Mesenchymal stem cell (in vitro differentiated cells and primary cell): ENCODE data around the gene STAU1.
"Not testable (repeated sequence)": the region's sequence is repeated elsewhere in the genome, so short reads cannot be mapped to it uniquely, and the experiment has no call there.

ENCODE experiments used
- DNase-seq: peaks from one replicate; pipeline ENCODE4 v3.0.0-alpha.2; 2013
- H2AFZ ChIP-seq: one replicate; pipeline ENCODE4 v1.6.1; 2013; ENCODE audit warnings: low read depth, mild to moderate bottlenecking, control low read depth, inconsistent platforms, low read length, moderate library complexity
- H2AK5ac ChIP-seq: 2 replicates; pipeline ENCODE4 v1.6.1; 2013; ENCODE audit warnings: low read length, moderate library complexity, mild to moderate bottlenecking, inconsistent platforms; ENCODE audit not compliant: severe bottlenecking
- H2BK120ac ChIP-seq: one replicate; pipeline ENCODE4 v1.6.1; 2013; ENCODE audit warnings: low read depth, mild to moderate bottlenecking, inconsistent platforms, low read length, moderate library complexity
- H2BK12ac ChIP-seq, 2 experiments: one replicate each; pipeline ENCODE4 v1.6.1; 2013; ENCODE audit warnings: inconsistent platforms in 2 of 2, low read length in 2 of 2, mild to moderate bottlenecking in 2 of 2, moderate library complexity in 2 of 2, control low read depth in 1 of 2
- H2BK15ac ChIP-seq: one replicate; pipeline ENCODE4 v1.6.1; 2013; ENCODE audit warnings: mild to moderate bottlenecking, low read depth, inconsistent platforms; ENCODE audit not compliant: poor library complexity, severe bottlenecking
- H2BK5ac ChIP-seq: 2 replicates; pipeline ENCODE4 v1.6.1; 2013; ENCODE audit warnings: low read depth, mild to moderate bottlenecking, low read length, control low read depth, inconsistent platforms; ENCODE audit not compliant: poor library complexity, severe bottlenecking
- H3K14ac ChIP-seq, 2 experiments: one replicate each; pipeline ENCODE4 v1.6.1; 2013; ENCODE audit warnings: inconsistent platforms in 2 of 2, low read length in 2 of 2, control low read depth in 1 of 2, mild to moderate bottlenecking in 1 of 2, moderate library complexity in 1 of 2
- H3K18ac ChIP-seq, 2 experiments: one replicate each; pipeline ENCODE4 v1.6.1; 2013; ENCODE audit warnings: inconsistent platforms in 2 of 2, low read length in 2 of 2, control low read depth in 1 of 2, low read depth in 1 of 2, mild to moderate bottlenecking in 1 of 2
- H3K23ac ChIP-seq, 2 experiments: one replicate each; pipeline ENCODE4 v1.6.1; 2013; ENCODE audit warnings: inconsistent platforms in 2 of 2, low read length in 2 of 2, mild to moderate bottlenecking in 2 of 2, moderate library complexity in 2 of 2, control low read depth in 1 of 2
- H3K27ac ChIP-seq: 2 replicates; pipeline ENCODE4 v1.5.1; 2013; ENCODE audit warnings: mild to moderate bottlenecking, moderate library complexity, low read length, control low read depth, inconsistent platforms; ENCODE audit not compliant: poor library complexity, severe bottlenecking
- H3K27me3 ChIP-seq, 2 experiments: 2 replicates each; pipeline versions ENCODE4 v1.6.1 to v1.7.0; 2013; ENCODE audit warnings: low read length in 2 of 2, mild to moderate bottlenecking in 2 of 2, moderate library complexity in 2 of 2, control low read depth in 1 of 2, inconsistent platforms in 1 of 2; ENCODE audit not compliant: control insufficient read depth in 1 of 2, insufficient read depth in 1 of 2
- H3K36me3 ChIP-seq, 2 experiments: 2 replicates each; pipeline versions ENCODE4 v1.6.1 to v1.7.0; 2013; ENCODE audit warnings: low read length in 2 of 2, control low read depth in 1 of 2, inconsistent platforms in 1 of 2, low read depth in 1 of 2, mild to moderate bottlenecking in 1 of 2; ENCODE audit not compliant: insufficient read depth in 2 of 2, control insufficient read depth in 1 of 2
- H3K4ac ChIP-seq, 2 experiments: one replicate each; pipeline ENCODE4 v1.6.1; 2013; ENCODE audit warnings: inconsistent platforms in 2 of 2, low read length in 2 of 2, mild to moderate bottlenecking in 2 of 2, moderate library complexity in 2 of 2, control low read depth in 1 of 2, low read depth in 1 of 2
- H3K4me1 ChIP-seq: 2 replicates; pipeline ENCODE4 v1.6.1; 2013; ENCODE audit warnings: low read depth, low read length, control low read depth; ENCODE audit not compliant: control insufficient read depth, insufficient read depth
- H3K4me2 ChIP-seq: 2 replicates; pipeline ENCODE4 v1.6.1; 2013; ENCODE audit warnings: low read length, mild to moderate bottlenecking, inconsistent platforms; ENCODE audit not compliant: poor library complexity, severe bottlenecking
- H3K4me3 ChIP-seq, 2 experiments: 2 replicates each; pipeline versions ENCODE4 v1.5.1 to v1.7.0; 2013; ENCODE audit warnings: low read length in 2 of 2, mild to moderate bottlenecking in 2 of 2, control low read depth in 1 of 2, low read depth in 1 of 2; ENCODE audit not compliant: insufficient read depth in 1 of 2
- H3K79me1 ChIP-seq: replicated peaks from 2 replicates; pipeline ENCODE4 v1.6.1; 2013; ENCODE audit warnings: mild to moderate bottlenecking, control low read depth, low read length, inconsistent platforms; ENCODE audit not compliant: poor library complexity, severe bottlenecking
- H3K9ac ChIP-seq: 2 replicates; pipeline ENCODE4 v1.7.0; 2013; ENCODE audit warnings: mild to moderate bottlenecking, low read length, moderate library complexity
- H3K9me3 ChIP-seq: 2 replicates; pipeline ENCODE4 v1.7.0; 2013; ENCODE audit warnings: mild to moderate bottlenecking, low read length; ENCODE audit not compliant: control insufficient read depth
- H4K8ac ChIP-seq: one replicate; pipeline ENCODE4 v1.6.1; 2013; ENCODE audit warnings: inconsistent platforms, mild to moderate bottlenecking, low read length, moderate library complexity
- H4K91ac ChIP-seq: one replicate; pipeline ENCODE4 v1.6.1; 2013; ENCODE audit warnings: mild to moderate bottlenecking, low read length, inconsistent platforms
- WGBS: methylation state at CpG from one replicate; pipeline ENCODE4 v1.1.7; 2013; ENCODE audit warnings: mixed read lengths; 5-methylcytosine and 5-hydroxymethylcytosine counted together

Gene STAU1

DNA sequence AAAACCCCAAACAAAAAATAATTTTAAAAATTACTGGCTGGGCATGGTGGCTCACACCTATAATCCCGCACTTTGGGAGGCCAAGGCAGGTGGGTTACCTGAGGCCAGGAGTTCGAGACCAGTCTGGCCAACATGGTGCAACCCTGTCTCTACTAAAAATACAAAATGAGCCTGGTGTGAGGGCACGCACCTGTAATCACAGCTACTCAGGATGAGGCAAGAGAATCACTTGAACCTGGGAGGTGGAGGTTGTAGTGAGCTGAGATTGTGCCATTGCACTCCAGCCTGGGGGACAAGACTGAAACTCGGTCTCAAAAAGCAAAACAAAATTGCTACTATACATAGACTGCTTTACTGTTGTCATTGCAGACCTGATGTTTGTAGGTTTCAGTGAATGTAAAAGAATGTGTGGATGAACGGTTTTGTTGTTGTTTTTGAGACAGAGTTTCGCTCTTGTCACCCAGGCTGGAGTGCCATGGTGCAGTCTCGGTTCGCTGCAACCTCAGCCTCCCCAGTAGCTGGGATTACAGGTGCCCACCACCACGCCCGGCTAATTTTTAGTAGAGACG lies 83.1 kb downstream of the STAU1 start:
- not testable (repeated sequence) for H3K14ac ChIP-seq
- WGBS: over 99% methylated on average over 10 of the region's 11 CpGs

DNA sequence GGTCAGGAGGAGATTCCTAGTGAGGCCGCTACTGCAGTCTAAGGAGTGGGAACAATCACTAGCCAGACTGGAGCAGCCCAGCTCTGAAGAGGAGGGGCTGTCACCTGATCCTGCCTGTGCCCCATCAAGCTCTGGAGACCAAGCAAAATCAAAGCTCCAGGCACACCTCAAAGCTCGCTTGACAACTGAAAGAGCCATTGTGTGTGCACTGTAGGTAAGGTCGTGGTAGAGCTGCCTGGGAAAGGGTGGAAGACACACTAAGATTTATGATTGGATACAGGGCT lies 83.8 kb downstream of the STAU1 start:
- Histone ChIP-seq H3K18ac (no peak overlapping the region), H3K4me2 (no peak overlapping the region), H4K8ac (no peak overlapping the region), H3K79me1 (peaks cover 13% of the 10 kb centered on the region), H2BK5ac (no peak overlapping the region), H3K4me1 (peaks cover 1% of the 10 kb centered on the region), H2BK15ac (no peak overlapping the region), H3K9me3 (no peaks in the 10 kb centered on the region), H3K36me3 (peaks cover 35 to 68% of the 10 kb centered on the region in 2 experiments), H2AFZ (no peak overlapping the region), H2BK120ac (no peak overlapping the region), H2AK5ac (no peak overlapping the region), H3K23ac (no peak overlapping the region), H3K14ac (no peak overlapping the region), H3K4me3 (no peak overlapping the region), H3K9ac (no peak overlapping the region), H3K27me3 (no peaks in the 10 kb centered on the region), H3K27ac (no peak overlapping the region), H4K91ac (no peak overlapping the region), H2BK12ac (no peak overlapping the region), H3K4ac (no peak overlapping the region)
- WGBS: 91% methylated on average over 1 of the region's 3 CpGs
- DNase-seq: no peak

More for the DNA sequence above, 83.1 kb downstream of the STAU1 start:
- H3K4me1 ChIP-seq, H4K8ac ChIP-seq, H2BK15ac ChIP-seq, H3K9ac ChIP-seq, H2BK5ac ChIP-seq, H2BK12ac ChIP-seq, H3K27ac ChIP-seq, H3K4me2 ChIP-seq, H2BK120ac ChIP-seq, H2AFZ ChIP-seq, H4K91ac ChIP-seq, H3K18ac ChIP-seq, H3K23ac ChIP-seq, DNase-seq, H3K4ac ChIP-seq, H3K4me3 ChIP-seq, H2AK5ac ChIP-seq, H3K27me3 ChIP-seq, H3K9me3 ChIP-seq: not testable (repeated sequence)
- peaks cover 13% of the 10 kb centered on the region for H3K79me1 ChIP-seq
- peaks cover 33 to 66% of the 10 kb centered on the region in 2 experiments for H3K36me3 ChIP-seq

DNA sequence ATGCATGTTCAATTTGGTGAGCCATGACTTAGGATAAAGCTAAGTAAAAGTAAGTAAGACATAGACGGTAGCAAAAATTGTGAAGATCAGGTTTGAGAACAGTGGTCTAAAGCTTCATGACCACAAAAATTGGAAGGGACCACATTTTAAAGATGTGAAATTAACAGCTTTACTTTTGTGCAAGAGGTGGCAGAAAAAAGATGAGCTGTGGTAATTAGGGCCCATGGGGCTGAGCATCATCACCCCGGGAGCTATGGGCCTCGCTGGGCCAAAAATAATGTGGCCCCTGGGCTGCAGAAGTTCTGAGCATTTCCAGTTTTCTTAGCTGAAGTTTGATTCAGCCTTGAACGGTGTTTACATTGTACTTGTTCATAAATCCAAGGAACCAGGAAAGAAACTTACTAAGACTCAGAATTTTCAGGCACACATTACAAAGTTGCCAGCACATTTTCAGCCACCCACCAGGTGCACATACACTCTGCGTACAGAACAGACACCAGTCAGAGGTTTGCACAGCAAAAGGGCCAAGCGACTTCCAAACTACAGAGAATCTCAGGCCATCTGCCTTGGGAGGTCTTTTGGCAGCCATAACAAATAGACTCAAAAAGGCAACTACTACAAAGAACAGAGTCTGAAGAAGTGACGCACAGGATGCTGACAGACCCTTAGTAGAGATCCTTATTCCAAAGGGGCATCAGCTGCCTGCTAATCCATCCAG lies 84.3 kb downstream of the STAU1 start:
- no peak overlapping the region for H2BK12ac ChIP-seq
- H2BK120ac ChIP-seq: no peak overlapping the region
- peaks cover 39 to 73% of the 10 kb centered on the region in 2 experiments for H3K36me3 ChIP-seq
- no peak overlapping the region for H3K9ac ChIP-seq
- H3K4me1 ChIP-seq: peaks cover 1% of the 10 kb centered on the region
- H4K8ac ChIP-seq: no peak overlapping the region
- H3K9me3 ChIP-seq: no peaks in the 10 kb centered on the region
- no peak overlapping the region for H2BK15ac ChIP-seq
- no peak overlapping the region for H3K23ac ChIP-seq
- H3K4ac ChIP-seq: no peak overlapping the region
- WGBS: 97% methylated on average over 7 of the region's 7 CpGs
- H3K79me1 ChIP-seq: peaks cover 13% of the 10 kb centered on the region
- H3K4me3 ChIP-seq: no peak overlapping the region
- DNase-seq: no peak
- H2BK5ac ChIP-seq: no peak overlapping the region
- H3K14ac ChIP-seq: no peak overlapping the region
- no peak overlapping the region for H2AK5ac ChIP-seq
- H3K27ac ChIP-seq: no peak overlapping the region
- H3K27me3 ChIP-seq: no peaks in the 10 kb centered on the region
- no peak overlapping the region for H2AFZ ChIP-seq
- H4K91ac ChIP-seq: no peak overlapping the region
- H3K4me2 ChIP-seq: no peak overlapping the region
- no peak overlapping the region for H3K18ac ChIP-seq

DNA sequence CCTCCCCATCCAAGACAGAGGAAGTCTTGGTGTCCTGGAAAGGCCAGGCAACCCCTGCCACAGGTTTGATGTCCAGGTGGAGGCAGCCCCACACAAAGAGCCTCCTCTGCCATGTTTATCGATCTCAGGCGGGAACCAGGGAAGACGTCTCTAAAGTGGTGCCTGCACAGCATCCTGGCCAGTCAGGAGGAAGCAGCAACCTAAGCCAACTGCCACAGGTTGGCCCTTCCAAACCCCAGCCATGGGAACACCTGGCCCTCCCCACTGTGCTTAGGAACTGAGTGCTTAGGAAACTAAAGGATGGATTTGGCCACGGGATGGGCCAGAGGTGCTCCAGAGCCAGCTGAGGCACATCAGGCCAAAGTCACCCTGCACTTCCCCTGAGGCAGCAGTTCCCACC lies 85.1 kb downstream of the STAU1 start:
- WGBS: 91% methylated on average over 4 of the region's 4 CpGs
- H2BK12ac ChIP-seq: no peak overlapping the region
- no peak overlapping the region for H2AK5ac ChIP-seq

More for the DNA sequence above, 85.1 kb downstream of the STAU1 start:
- Histone ChIP-seq H3K79me1 (peaks cover 13% of the 10 kb centered on the region), H3K27me3 (no peaks in the 10 kb centered on the region), H3K27ac (no peak overlapping the region), H3K36me3 (peaks cover 39 to 80% of the 10 kb centered on the region in 2 experiments), H3K4me1 (peaks cover 1% of the 10 kb centered on the region), H3K4me3 (no peak overlapping the region), H4K91ac (no peak overlapping the region), H2BK15ac (no peak overlapping the region), H2AFZ (no peak overlapping the region), H3K18ac (no peak overlapping the region), H3K4ac (no peak overlapping the region), H3K9ac (no peak overlapping the region), H2BK120ac (no peak overlapping the region), H3K23ac (no peak overlapping the region), H4K8ac (no peak overlapping the region), H3K9me3 (no peaks in the 10 kb centered on the region), H2BK5ac (no peak overlapping the region), H3K4me2 (no peak overlapping the region), H3K14ac (no peak overlapping the region)
- DNase-seq: no peak
